EH (cell line): ENCODE results near the gene SCNN1A.

ENCODE experiments used
- DNase-seq: peaks from one replicate; pipeline ENCODE4 v3.0.0-alpha.2; 2015; ENCODE audit warnings: low read depth

The SCNN1A gene

GRCh38 chr12:6384499-6385436 lies 9.4 kb upstream of the SCNN1A start:
- peak; percentile 18 for DNase-seq

GRCh38 chr12:6383572-6384498 lies 8.5 kb upstream of the SCNN1A start, which contains the start of gene LTBR:
Gene LTBR (plus strand): TSS chr12:6384162. CDS start chr12:6384359, 197 bp downstream.
- DNase-seq: peak; percentile 96

GRCh38 chr12:6382982-6383381 lies 7.6 kb upstream of the SCNN1A start:
- no peak for DNase-seq

- no peak for DNase-seq
These were observed 7.0 kb upstream of the SCNN1A start for GRCh38 chr12:6382371-6382770.

GRCh38 chr12:6380141-6381121 lies 5.1 kb upstream of the SCNN1A start:
- peak; percentile 72 for DNase-seq

- DNase-seq: no peak
These were observed 3.5 kb upstream of the SCNN1A start for GRCh38 chr12:6378709-6379472.

GRCh38 chr12:6377667-6377994 lies 2.3 kb upstream of the SCNN1A start:
- DNase-seq: peak; percentile 16

GRCh38 chr12:6376870-6377666 lies 1.7 kb upstream of the SCNN1A start:
- DNase-seq: no peak

- DNase-seq: peak; percentile 71
These were observed 911 bp upstream of the SCNN1A start for GRCh38 chr12:6376079-6376869.

GRCh38 chr12:6374786-6375160 lies 590 bp downstream of the SCNN1A start:
- no peak for DNase-seq

GRCh38 chr12:6374028-6374785 lies 1.2 kb downstream of the SCNN1A start:
- DNase-seq: no peak

GRCh38 chr12:6373022-6373787 lies 2.2 kb downstream of the SCNN1A start:
- DNase-seq: no peak

GRCh38 chr12:6372403-6373003 lies 2.9 kb downstream of the SCNN1A start:
- DNase-seq: peak; percentile 96

- peak; percentile 63 for DNase-seq
These were observed 4.2 kb downstream of the SCNN1A start for GRCh38 chr12:6370994-6371754.

- DNase-seq: no peak
These were observed 4.8 kb downstream of the SCNN1A start for GRCh38 chr12:6370576-6370935.

- peak; percentile 26 for DNase-seq
These were observed 5.3 kb downstream of the SCNN1A start for GRCh38 chr12:6369916-6370575.
